Right kidney (tissue), 9 donors: ENCODE data around the gene NRIP1.

Source experiments
- DNase-seq: peaks from one replicate; pipeline ENCODE4 v3.0.0-alpha.2; 2016
- long read RNA-seq, 8 donors: transcript quantifications; one replicate each; lab custom pipeline, GENCODE V29; 2026

Gene NRIP1, protein sequence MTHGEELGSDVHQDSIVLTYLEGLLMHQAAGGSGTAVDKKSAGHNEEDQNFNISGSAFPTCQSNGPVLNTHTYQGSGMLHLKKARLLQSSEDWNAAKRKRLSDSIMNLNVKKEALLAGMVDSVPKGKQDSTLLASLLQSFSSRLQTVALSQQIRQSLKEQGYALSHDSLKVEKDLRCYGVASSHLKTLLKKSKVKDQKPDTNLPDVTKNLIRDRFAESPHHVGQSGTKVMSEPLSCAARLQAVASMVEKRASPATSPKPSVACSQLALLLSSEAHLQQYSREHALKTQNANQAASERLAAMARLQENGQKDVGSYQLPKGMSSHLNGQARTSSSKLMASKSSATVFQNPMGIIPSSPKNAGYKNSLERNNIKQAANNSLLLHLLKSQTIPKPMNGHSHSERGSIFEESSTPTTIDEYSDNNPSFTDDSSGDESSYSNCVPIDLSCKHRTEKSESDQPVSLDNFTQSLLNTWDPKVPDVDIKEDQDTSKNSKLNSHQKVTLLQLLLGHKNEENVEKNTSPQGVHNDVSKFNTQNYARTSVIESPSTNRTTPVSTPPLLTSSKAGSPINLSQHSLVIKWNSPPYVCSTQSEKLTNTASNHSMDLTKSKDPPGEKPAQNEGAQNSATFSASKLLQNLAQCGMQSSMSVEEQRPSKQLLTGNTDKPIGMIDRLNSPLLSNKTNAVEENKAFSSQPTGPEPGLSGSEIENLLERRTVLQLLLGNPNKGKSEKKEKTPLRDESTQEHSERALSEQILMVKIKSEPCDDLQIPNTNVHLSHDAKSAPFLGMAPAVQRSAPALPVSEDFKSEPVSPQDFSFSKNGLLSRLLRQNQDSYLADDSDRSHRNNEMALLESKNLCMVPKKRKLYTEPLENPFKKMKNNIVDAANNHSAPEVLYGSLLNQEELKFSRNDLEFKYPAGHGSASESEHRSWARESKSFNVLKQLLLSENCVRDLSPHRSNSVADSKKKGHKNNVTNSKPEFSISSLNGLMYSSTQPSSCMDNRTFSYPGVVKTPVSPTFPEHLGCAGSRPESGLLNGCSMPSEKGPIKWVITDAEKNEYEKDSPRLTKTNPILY (N-terminal part only)
- long read RNA-seq, donor 1, full-length matches to known transcripts: 5 of 5 reads
- long read RNA-seq, donor 1, partial matches to known transcripts: 0 of 5 reads
- long read RNA-seq, donor 1, other reads (novel, unspliced or antisense): 0 of 5 reads
- long read RNA-seq, donor 2, full-length matches to known transcripts: 8 of 8 reads
- long read RNA-seq, donor 2, partial matches to known transcripts: 0 of 8 reads
- long read RNA-seq, donor 2, other reads (novel, unspliced or antisense): 0 of 8 reads
- long read RNA-seq, donor 3, full-length matches to known transcripts: 7 of 7 reads
- long read RNA-seq, donor 3, partial matches to known transcripts: 0 of 7 reads
- long read RNA-seq, donor 3, other reads (novel, unspliced or antisense): 0 of 7 reads
- long read RNA-seq, donor 4, full-length matches to known transcripts: 9 of 9 reads
- long read RNA-seq, donor 4, partial matches to known transcripts: 0 of 9 reads
- long read RNA-seq, donor 4, other reads (novel, unspliced or antisense): 0 of 9 reads
- long read RNA-seq, donor 5, full-length matches to known transcripts: 7 of 7 reads
- long read RNA-seq, donor 5, partial matches to known transcripts: 0 of 7 reads
- long read RNA-seq, donor 5, other reads (novel, unspliced or antisense): 0 of 7 reads
- long read RNA-seq, donor 6, full-length matches to known transcripts: 13 of 13 reads
- long read RNA-seq, donor 6, partial matches to known transcripts: 0 of 13 reads
- long read RNA-seq, donor 6, other reads (novel, unspliced or antisense): 0 of 13 reads
- long read RNA-seq, donor 7, full-length matches to known transcripts: 21 of 21 reads
- long read RNA-seq, donor 7, partial matches to known transcripts: 0 of 21 reads
- long read RNA-seq, donor 7, other reads (novel, unspliced or antisense): 0 of 21 reads
- long read RNA-seq, donor 8, full-length matches to known transcripts: 8 of 8 reads
- long read RNA-seq, donor 8, partial matches to known transcripts: 0 of 8 reads
- long read RNA-seq, donor 8, other reads (novel, unspliced or antisense): 0 of 8 reads

DNA sequence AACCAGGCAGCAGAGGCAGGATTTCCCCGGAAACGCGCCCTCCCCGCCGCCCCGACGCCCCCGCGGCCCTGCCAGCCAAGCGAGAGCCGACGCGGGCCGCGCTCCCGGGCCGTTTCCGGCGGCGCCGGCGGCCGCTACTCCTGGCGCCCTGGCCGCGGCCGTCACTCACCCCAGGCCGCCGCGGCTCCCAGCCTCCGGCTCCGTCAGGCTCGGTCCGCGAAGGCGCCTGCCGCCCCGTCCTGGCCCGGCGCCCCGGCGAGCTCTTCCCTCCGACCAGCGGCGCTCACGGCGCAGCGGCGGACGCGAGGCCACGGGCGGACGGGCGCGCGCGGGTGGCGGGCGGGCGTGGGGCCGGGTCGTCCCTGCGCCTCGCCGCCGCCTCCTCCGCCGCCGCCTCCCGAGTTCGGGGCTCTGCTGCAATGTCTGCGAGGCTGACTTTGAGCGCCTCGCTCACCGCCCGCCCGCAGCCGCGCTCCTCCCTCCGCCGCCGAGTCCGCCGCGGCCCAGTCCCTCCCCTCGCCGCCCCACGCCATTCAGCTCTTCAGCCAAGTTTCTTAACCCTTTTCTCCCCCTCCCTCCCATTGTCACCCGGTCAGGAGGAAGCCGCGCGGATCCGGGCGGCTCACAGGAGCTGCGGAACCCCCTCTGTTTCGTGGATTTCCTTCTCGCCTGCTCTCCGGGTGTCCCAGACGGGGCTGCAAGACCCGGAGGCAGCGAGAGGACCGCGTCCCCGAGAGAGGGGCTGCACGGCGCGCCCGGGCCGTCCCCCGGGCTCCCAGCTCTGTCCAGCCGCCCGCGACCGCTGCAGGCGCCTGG lies at the start of gene NRIP1:
Gene NRIP1 (minus strand): TSS at position 425 of the 816 bp plus-strand sequence. CDS start 96,808 bp downstream, outside the sequence.
- DNase-seq: peak; percentile 98

DNA sequence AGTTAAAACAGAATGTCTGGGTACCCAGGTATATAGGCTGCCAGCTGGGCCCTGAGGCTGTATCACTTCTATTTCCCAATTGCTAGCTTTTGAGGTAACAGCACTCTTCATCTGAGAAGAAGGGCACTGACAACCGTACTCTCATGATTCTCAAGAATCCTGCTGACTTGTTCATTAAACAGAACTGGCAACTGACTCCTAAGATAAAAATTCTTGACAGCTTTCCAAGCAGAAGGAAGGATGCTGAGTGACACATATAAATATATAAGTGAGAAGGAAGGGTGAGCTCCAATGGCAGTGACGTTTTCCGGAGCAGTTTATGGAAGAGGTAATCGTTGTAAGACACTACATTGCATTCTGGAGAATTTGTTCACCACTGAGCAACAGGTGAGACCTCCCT lies 48.1 kb upstream of the NRIP1 start:
- DNase-seq: no peak

DNA sequence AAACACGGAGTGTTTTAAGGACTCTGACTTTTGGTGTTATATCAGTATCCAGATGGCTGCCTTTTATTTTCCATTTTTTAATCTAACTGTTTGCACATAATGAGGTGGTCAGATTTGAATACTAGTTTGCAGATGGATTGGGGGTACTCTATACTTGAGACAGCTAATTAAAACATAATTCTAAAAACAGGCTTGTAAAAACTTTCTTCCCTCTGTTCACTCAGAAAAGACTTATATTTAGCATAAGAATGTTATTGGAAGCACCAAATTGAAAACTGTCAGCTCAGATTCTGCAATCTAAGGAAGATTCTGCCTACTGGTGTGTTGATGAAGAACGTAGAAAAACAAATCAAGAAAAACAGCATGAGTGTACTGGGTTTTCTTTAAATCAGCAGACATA lies 44.0 kb upstream of the NRIP1 start:
- DNase-seq: no peak

DNA sequence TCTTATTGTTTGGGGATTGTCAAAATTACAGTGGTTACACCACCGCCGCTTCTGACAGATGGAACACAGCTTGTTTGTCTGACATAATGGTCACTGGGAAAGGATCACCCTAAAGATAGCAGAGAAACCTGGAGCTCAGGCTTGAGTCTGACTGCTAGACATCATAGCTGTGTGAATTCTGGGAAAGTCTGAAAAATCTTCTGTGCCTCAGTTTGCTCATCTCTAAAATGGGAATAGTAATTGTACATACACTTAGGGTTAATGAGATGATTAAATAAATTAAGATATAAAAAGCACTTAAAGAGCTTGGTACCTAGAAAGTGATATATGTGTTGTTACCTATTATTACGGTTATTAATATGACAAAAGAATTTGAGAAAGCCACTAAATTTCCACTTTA lies 39.7 kb upstream of the NRIP1 start:
- DNase-seq: no peak

DNA sequence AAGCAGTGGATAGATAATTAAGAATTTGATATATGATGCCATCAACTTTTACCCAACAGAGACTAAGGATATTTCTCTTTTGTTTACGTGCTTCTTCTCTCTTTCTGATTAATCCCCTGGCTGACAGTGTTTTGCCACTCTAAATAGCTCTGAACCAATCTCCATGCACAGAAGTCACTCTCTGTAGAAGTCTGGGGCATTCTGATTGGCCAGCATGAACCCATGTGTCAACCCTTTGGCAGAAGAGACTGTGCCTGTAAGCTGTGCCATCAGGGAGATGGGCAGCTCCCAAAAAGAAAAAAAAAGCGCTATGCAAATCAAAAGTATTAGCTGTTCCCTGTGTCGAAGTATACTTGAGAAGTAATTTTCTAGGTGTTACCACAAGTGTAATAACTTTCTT lies 34.1 kb upstream of the NRIP1 start:
- DNase-seq: no peak

- DNase-seq: no peak
Observed at GRCh38 chr21:15098181-15098580, 33.4 kb upstream of the NRIP1 start.

DNA sequence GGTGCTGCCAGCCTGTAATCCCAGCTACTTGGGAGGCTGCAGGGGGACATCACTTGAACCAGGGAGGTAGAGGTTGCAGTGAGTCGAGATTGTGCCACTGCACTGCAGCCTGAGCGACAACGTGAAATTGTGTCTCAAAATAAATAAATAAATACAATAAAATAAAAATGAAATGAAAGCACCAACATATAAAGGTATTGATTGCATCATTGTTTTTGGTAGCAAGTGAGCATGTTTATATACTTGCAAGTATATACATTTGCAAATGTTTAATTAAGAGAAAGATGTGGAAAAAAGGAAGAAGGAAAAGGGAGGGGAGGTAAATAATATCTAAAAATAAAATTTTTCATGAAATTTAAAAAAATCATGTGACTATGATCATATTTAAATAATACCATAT lies 32.8 kb upstream of the NRIP1 start:
- DNase-seq: no peak

GRCh38 chr21:15096146-15096545 lies 31.3 kb upstream of the NRIP1 start:
- no peak for DNase-seq

- peak; percentile 11 for DNase-seq
Observed at GRCh38 chr21:15095326-15095725, 30.5 kb upstream of the NRIP1 start.

DNA sequence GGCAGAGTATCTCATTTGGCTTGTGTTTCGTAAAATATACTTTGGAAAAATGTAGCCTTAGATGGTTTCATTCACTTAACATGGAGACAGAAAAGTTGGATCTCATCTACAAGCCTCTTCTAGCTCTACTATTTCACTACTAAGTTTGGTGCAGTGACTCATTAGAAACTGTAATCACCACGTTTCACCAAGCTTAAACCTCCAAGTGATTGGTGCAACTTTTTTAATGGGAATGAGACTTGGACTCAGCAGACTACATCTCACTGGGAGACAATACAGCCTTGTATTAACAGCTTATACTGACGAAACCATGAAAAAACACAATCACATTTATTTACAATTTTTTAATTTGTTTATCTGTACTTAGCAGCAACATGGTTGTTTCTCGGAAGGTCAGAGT lies 29.9 kb upstream of the NRIP1 start:
- no peak for DNase-seq

GRCh38 chr21:15093216-15093615 lies 28.4 kb upstream of the NRIP1 start:
- no peak for DNase-seq

GRCh38 chr21:15092745-15093144 lies 27.9 kb upstream of the NRIP1 start:
- DNase-seq: no peak

- no peak for DNase-seq
Observed at GRCh38 chr21:15090390-15090789, 25.6 kb upstream of the NRIP1 start.

DNA sequence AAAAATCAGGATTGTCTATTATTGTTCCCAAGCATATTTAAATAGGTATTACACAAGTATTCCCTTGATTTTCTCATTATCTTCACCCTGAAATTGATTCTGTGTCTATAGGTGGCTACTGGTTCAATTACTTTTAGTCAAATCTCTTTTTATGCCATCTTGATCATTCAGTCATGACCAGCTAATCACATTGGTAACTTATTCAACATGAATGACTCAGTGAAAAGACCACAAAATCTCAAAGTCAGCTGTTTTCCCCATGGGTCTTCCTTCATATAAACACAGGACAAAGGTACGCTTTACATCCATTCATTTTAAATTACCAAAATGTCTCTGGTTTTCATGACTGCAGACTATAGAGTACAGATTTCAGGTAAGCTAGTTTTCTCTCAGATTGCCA lies 23.7 kb upstream of the NRIP1 start:
- DNase-seq: no peak

DNA sequence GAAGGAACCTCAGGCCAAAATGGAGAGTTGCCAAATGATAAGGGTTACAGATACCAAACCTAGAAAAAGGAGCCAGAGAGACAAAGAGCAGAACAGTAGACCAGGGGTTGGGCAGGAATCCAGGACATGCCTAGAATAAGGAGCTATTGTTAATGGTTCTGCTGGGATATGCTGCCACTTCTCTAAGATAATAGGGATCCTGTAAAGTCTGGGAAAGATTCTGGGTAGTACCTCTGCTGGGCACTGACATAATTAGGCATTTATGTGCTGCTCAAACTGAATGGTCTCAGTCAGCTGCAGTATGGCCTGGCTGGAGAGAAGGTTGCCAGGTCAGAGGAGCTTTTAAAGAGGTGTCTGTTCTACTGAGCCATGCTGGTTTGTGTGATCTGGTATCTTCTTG lies 19.9 kb upstream of the NRIP1 start:
- no peak for DNase-seq

- no peak for DNase-seq
Observed at GRCh38 chr21:15080526-15080925, 15.7 kb upstream of the NRIP1 start.

DNA sequence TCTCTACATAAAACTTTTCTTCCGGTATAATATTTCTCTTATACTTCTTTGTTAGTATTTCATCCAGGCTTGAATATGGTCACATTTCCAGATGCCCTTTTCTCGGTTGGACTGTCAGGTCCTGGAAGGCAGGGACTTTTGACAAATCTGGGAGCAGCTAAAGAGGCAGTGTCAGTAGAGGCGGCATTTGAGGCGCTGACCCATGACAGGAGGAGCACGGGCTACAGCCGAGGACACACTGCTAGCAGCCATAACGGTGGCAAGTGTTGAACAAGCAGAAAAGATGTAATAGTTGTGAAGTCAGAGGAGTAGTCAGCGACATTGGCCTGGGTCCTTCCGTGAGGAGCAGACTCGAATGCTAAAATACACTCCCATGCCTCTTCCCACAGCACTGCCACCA lies 14.5 kb upstream of the NRIP1 start:
- DNase-seq: no peak

DNA sequence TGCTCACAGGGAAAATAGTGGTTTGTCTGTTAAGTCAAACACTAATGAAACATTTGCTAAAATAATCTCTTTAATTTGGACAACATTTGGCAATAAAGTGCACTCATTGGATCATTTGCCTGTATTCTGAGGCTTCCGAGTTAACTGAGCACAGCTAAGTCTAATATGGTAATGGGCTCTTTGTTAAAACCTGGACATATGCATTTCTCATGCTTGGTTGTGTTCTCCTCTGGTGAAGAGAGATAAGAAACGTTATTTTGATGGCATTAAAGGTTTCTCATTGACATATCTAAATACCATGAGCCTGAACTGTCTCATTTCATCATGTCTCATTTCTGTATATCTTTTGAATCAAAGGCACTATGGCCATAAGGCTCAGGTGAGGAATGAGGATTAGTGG lies 13.4 kb upstream of the NRIP1 start:
- no peak for DNase-seq

DNA sequence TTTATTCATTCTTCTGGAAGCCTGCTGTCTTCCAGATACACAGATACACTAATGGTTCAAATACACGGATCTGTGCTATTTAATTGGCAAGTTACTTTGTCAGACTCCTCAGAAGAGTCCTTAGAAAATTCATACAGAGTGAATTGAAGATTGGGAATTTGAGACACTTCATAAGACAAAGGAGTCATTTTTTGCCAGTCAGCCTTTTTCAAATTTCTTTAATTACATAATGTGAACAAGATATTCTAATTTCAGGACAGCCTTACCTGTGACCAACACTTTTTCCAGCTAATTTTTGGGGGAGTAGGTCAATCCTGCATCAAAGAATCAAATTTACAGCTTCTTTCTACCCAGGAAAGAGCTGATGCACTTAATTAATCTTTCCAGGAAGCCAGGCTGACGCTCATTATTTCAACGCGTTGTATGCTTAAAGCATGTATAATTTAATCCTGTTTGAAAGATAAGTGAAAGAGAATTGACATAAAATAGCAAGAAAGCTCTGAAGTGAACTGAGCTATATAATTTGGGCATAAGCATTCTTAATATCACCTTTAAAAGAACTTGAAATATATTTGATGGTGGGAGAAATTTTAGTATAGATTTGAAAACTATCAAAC lies 12.8 kb upstream of the NRIP1 start:
- no peak for DNase-seq
